Measurements from ENCODE around the gene COL4A2.

COL4A2 gene

GRCh38 chr13:110341445-110342244 is 34.6 kb downstream of the COL4A2 start:
- no peak for DNase-seq

GRCh38 chr13:110342474-110342873 is 35.4 kb downstream of the COL4A2 start:
- no peak for DNase-seq

- DNase-seq: no peak
These were observed 36.3 kb downstream of the COL4A2 start for GRCh38 chr13:110343241-110343865.

- DNase-seq: no peak
These were observed 37.2 kb downstream of the COL4A2 start for GRCh38 chr13:110344320-110344719.

- no peak for DNase-seq
These were observed 38.2 kb downstream of the COL4A2 start for GRCh38 chr13:110345266-110345665.

- DNase-seq: no peak
These were observed 38.6 kb downstream of the COL4A2 start for GRCh38 chr13:110345701-110346100.

- no peak for DNase-seq
These were observed 39.6 kb downstream of the COL4A2 start for GRCh38 chr13:110346661-110347067.

- no peak for DNase-seq
These were observed 40.0 kb downstream of the COL4A2 start for GRCh38 chr13:110347088-110347487.

GRCh38 chr13:110347535-110348308 is 40.6 kb downstream of the COL4A2 start:
- DNase-seq: no peak

GRCh38 chr13:110348309-110349105 is 41.4 kb downstream of the COL4A2 start:
- no peak for DNase-seq

GRCh38 chr13:110349239-110349638 is 42.2 kb downstream of the COL4A2 start:
- no peak for DNase-seq

- DNase-seq: no peak
These were observed 43.0 kb downstream of the COL4A2 start for GRCh38 chr13:110350049-110350448.

- no peak for DNase-seq
These were observed 43.4 kb downstream of the COL4A2 start for GRCh38 chr13:110350509-110350908.

GRCh38 chr13:110351636-110352420 is 44.7 kb downstream of the COL4A2 start:
- no peak for DNase-seq

- no peak for DNase-seq
These were observed 45.7 kb downstream of the COL4A2 start for GRCh38 chr13:110352735-110353134.

- no peak for DNase-seq
These were observed 46.4 kb downstream of the COL4A2 start for GRCh38 chr13:110353339-110353977.

- DNase-seq: no peak
These were observed 47.1 kb downstream of the COL4A2 start for GRCh38 chr13:110354123-110354627.

- no peak for DNase-seq
These were observed 47.8 kb downstream of the COL4A2 start for GRCh38 chr13:110354715-110355473.

GRCh38 chr13:110356362-110356761 is 49.3 kb downstream of the COL4A2 start:
- no peak for DNase-seq

- DNase-seq: no peak
These were observed 51.3 kb downstream of the COL4A2 start for GRCh38 chr13:110358381-110358780.

Data from activated CD4-positive, CD25-positive, alpha-beta regulatory T cell treated with anti-CD3 and anti-CD28 coated beads, Interleukin-2, amount 50 U/mL, for 72 hours (primary cell).